H1 (cell line): ENCODE measurements around the gene IGSF5. TPM values are rescaled to one million over a fixed set of nuclear protein-coding genes. Genes with fewer than 3 reads are reported as not detected.

Experiments used
- CTCF ChIA-PET: fragments of 300-600 bp; sonication (Branson Sonifier 250); formaldehyde crosslinking; loops from one replicate; lab custom pipeline; 2021; ENCODE audit not compliant: partially characterized antibody; lab: Charles Lee
- POLR2A ChIA-PET: fragments of 300-600 bp; sonication (Branson Sonifier 250); formaldehyde crosslinking; loops from one replicate; lab custom pipeline; 2021; ENCODE audit warnings: inconsistent platforms; ENCODE audit not compliant: partially characterized antibody; lab: Charles Lee
- DNase-seq, 2 experiments: peaks; one replicate each; pipeline versions ENCODE4 v3.0.0 to v3.0.0-alpha.2; 2010 to 2022; ENCODE audit warnings: low spot score in 2 of 2, low read depth in 1 of 2, mixed read lengths in 1 of 2
- FAIRE-seq: peaks from 2 replicates; lab custom pipeline; 2011; peaks lifted over from hg19 to GRCh38; lab: Jason Lieb, UNC
- H2AFZ ChIP-seq: 2 replicates; pipeline ENCODE4 v1.8.1; 2012; ENCODE audit warnings: low read length, inconsistent platforms
- H2AK5ac ChIP-seq: 2 replicates; pipeline ENCODE4 v1.6.1; 2013; ENCODE audit warnings: low read depth, low read length
- H2BK120ac ChIP-seq: replicated peaks from 2 replicates; pipeline ENCODE3; 2013; ENCODE audit warnings: low read depth, low read length, inconsistent platforms
- H2BK12ac ChIP-seq: 2 replicates; pipeline ENCODE4 v1.6.1; 2013; ENCODE audit warnings: low read depth, low read length
- H2BK15ac ChIP-seq: 2 replicates; pipeline ENCODE4 v1.6.1; 2013; ENCODE audit warnings: low read length
- H2BK20ac ChIP-seq: 2 replicates; pipeline ENCODE4 v1.6.1; 2013; ENCODE audit warnings: low read length
- H2BK5ac ChIP-seq: 2 replicates; pipeline ENCODE4 v1.6.1; 2013; ENCODE audit warnings: low read depth, low read length
- H3K14ac ChIP-seq: 2 replicates; pipeline ENCODE4 v1.6.1; 2013; ENCODE audit warnings: inconsistent platforms; ENCODE audit not compliant: insufficient read length
- H3K18ac ChIP-seq: 2 replicates; pipeline ENCODE4 v1.6.1; 2013; ENCODE audit warnings: low read length; ENCODE audit errors: extremely low read depth
- H3K23ac ChIP-seq: 2 replicates; pipeline ENCODE4 v1.6.1; 2013; ENCODE audit warnings: inconsistent platforms; ENCODE audit not compliant: insufficient read length
- H3K23me2 ChIP-seq: 2 replicates; pipeline ENCODE4 v1.6.1; 2013; ENCODE audit warnings: low read depth, low read length
- H3K27ac ChIP-seq: 2 replicates; pipeline ENCODE4 v1.6.1; 2011; ENCODE audit warnings: low read depth, low read length, inconsistent platforms
- H3K27me3 ChIP-seq, 4 experiments: replicated peaks in 1 of 4; 1 replicate in 1 of 4; 2 replicates in 3 of 4; pipeline versions ENCODE4 v1.6.1 to v1.8.1; 2011 to 2013; ENCODE audit warnings: low read length in 3 of 4, mild to moderate bottlenecking in 3 of 4, inconsistent platforms in 2 of 4, mixed read lengths in 2 of 4, moderate library complexity in 1 of 4; ENCODE audit not compliant: control insufficient read depth in 3 of 4, insufficient read depth in 3 of 4; ENCODE audit errors: extremely low read depth in 1 of 4
- H3K36me3 ChIP-seq, 4 experiments: 2 replicates each; pipeline versions ENCODE4 v1.6.1 to v1.8.1; 2011 to 2013; ENCODE audit warnings: mild to moderate bottlenecking in 4 of 4, low read length in 3 of 4, moderate library complexity in 2 of 4, control low read depth in 1 of 4, inconsistent platforms in 1 of 4; ENCODE audit not compliant: insufficient read depth in 4 of 4, control insufficient read depth in 2 of 4
- H3K4ac ChIP-seq: replicated peaks from 2 replicates; pipeline ENCODE3; 2013; ENCODE audit warnings: low read length, low read depth, mixed read lengths, inconsistent platforms; ENCODE audit not compliant: insufficient read length
- H3K4me1 ChIP-seq, 4 experiments: replicated peaks in 1 of 4; 1 replicate in 1 of 4; 2 replicates in 3 of 4; pipeline versions ENCODE4 v1.6.1 to v1.8.1; 2011 to 2013; ENCODE audit warnings: low read length in 3 of 4, inconsistent platforms in 2 of 4, mixed read lengths in 1 of 4; ENCODE audit not compliant: insufficient read depth in 4 of 4, control insufficient read depth in 3 of 4
- H3K4me2 ChIP-seq, 2 experiments: 2 replicates each; pipeline versions ENCODE4 v1.6.1 to v1.8.1; 2011 to 2013; ENCODE audit warnings: low read depth in 2 of 2, low read length in 2 of 2, control low read depth in 1 of 2, inconsistent platforms in 1 of 2, mild to moderate bottlenecking in 1 of 2; ENCODE audit not compliant: insufficient read depth in 1 of 2
- H3K4me3 ChIP-seq, 4 experiments: fragments of 200-600, 300-600 bp in 1 of 4; sonication (generic), shearing (Covaris generic), sonication (Bioruptor Twin) in 1 of 4; 2 replicates each; pipeline versions ENCODE4 v1.5.1 to v1.8.1; 2011 to 2016; ENCODE audit warnings: low read length in 4 of 4, low read depth in 3 of 4, control low read depth in 2 of 4, inconsistent platforms in 2 of 4, mild to moderate bottlenecking in 2 of 4, mixed read lengths in 1 of 4, moderate library complexity in 1 of 4; ENCODE audit not compliant: insufficient read depth in 2 of 4; ENCODE audit errors: extremely low read depth in 1 of 4
- H3K56ac ChIP-seq: replicated peaks from 2 replicates; pipeline ENCODE3; 2013; ENCODE audit warnings: low read depth, mild to moderate bottlenecking, mixed read lengths, low read length, inconsistent platforms; ENCODE audit not compliant: insufficient read length
- H3K79me1 ChIP-seq: 2 replicates; pipeline ENCODE4 v1.6.1; 2013; ENCODE audit warnings: low read depth, low read length, control low read depth
- H3K79me2 ChIP-seq, 2 experiments: 2 replicates each; pipeline versions ENCODE4 v1.6.1 to v1.8.1; 2012 to 2013; ENCODE audit warnings: low read length in 2 of 2, mild to moderate bottlenecking in 2 of 2, inconsistent platforms in 1 of 2; ENCODE audit not compliant: insufficient read depth in 2 of 2, control insufficient read depth in 1 of 2
- H3K9ac ChIP-seq, 4 experiments: replicated peaks in 1 of 4; 1 replicate in 1 of 4; 2 replicates in 3 of 4; pipeline versions ENCODE4 v1.6.1 to v1.8.1; 2011 to 2013; ENCODE audit warnings: low read depth in 3 of 4, low read length in 3 of 4, control low read depth in 2 of 4, mild to moderate bottlenecking in 2 of 4, moderate library complexity in 2 of 4, inconsistent platforms in 1 of 4; ENCODE audit errors: extremely low read depth in 1 of 4
- H3K9me3 ChIP-seq, 2 experiments: 2 replicates each; pipeline versions ENCODE4 v1.6.1 to v1.8.1; 2012 to 2013; ENCODE audit warnings: mild to moderate bottlenecking in 2 of 2, moderate library complexity in 2 of 2, control low read depth in 1 of 2, inconsistent platforms in 1 of 2, low read depth in 1 of 2, low read length in 1 of 2, mixed read lengths in 1 of 2; ENCODE audit not compliant: insufficient read depth in 2 of 2
- H4K20me1 ChIP-seq, 2 experiments: replicated peaks in 1 of 2; 2 replicates each; pipeline versions ENCODE3 to v1.8.1; 2011 to 2013; ENCODE audit warnings: inconsistent platforms in 2 of 2, low read length in 2 of 2, mild to moderate bottlenecking in 1 of 2; ENCODE audit not compliant: insufficient read depth in 2 of 2, control insufficient read depth in 1 of 2
- H4K5ac ChIP-seq: 2 replicates; pipeline ENCODE4 v1.6.1; 2013; ENCODE audit warnings: low read length, low read depth, mixed read lengths, inconsistent platforms; ENCODE audit not compliant: insufficient read length
- H4K8ac ChIP-seq: 2 replicates; pipeline ENCODE4 v1.8.0; 2013; ENCODE audit warnings: mild to moderate bottlenecking, moderate library complexity, low read length, inconsistent platforms; ENCODE audit not compliant: insufficient read depth; ENCODE audit errors: extremely low read depth
- H4K91ac ChIP-seq: replicated peaks from 2 replicates; pipeline ENCODE3; 2013; ENCODE audit warnings: low read length, mixed read lengths, inconsistent platforms; ENCODE audit not compliant: insufficient read length
- BACH1 ChIP-seq: IDR thresholded peaks from 2 replicates; pipeline ENCODE4 v1.6.1; 2012; ENCODE audit warnings: low read length, improper control_type of control experiment
- CHD1 ChIP-seq: IDR thresholded peaks from 2 replicates; pipeline ENCODE4 v1.6.1; 2012; ENCODE audit warnings: low read depth, low read length, improper control_type of control experiment
- EZH2 ChIP-seq: fragments of 200-600 bp; sonication (generic); IDR thresholded peaks from 2 replicates; pipeline ENCODE4 v1.7.1; 2012; ENCODE audit warnings: low read depth, mild to moderate bottlenecking, moderate library complexity, low read length, inconsistent platforms; ENCODE audit not compliant: severe bottlenecking
- HDAC2 ChIP-seq, 2 experiments: fragments of 300-600 bp in 1 of 2; sonication (generic) in 1 of 2; IDR thresholded peaks; 2 replicates each; pipeline ENCODE4 v1.6.1; 2011 to 2012; ENCODE audit warnings: low read depth in 2 of 2, low read length in 2 of 2, mild to moderate bottlenecking in 2 of 2, moderate library complexity in 2 of 2, borderline replicate concordance in 1 of 2, inconsistent platforms in 1 of 2
- JUN ChIP-seq: IDR thresholded peaks from 2 replicates; pipeline ENCODE4 v1.6.1; 2011; ENCODE audit warnings: low read depth, mild to moderate bottlenecking, improper control_type of control experiment, low read length
- KDM1A ChIP-seq: fragments of 200-600, 300-600 bp; sonication (generic); IDR thresholded peaks from 2 replicates; pipeline ENCODE4 v1.7.1; 2016; ENCODE audit warnings: mild to moderate bottlenecking, low read length, borderline replicate concordance
- NRF1 ChIP-seq: IDR thresholded peaks from 2 replicates; pipeline ENCODE4 v1.6.1; 2011; ENCODE audit warnings: mild to moderate bottlenecking, low read depth, low read length, improper control_type of control experiment
- RBBP5 ChIP-seq: IDR thresholded peaks from 2 replicates; pipeline ENCODE4 v1.7.1; 2012; ENCODE audit warnings: low read depth, mild to moderate bottlenecking, inconsistent platforms, low read length, moderate library complexity, borderline replicate concordance
- RFX5 ChIP-seq: IDR thresholded peaks from 2 replicates; pipeline ENCODE4 v1.6.1; 2011; ENCODE audit warnings: low read depth, low read length, improper control_type of control experiment, borderline replicate concordance
- RXRA ChIP-seq: IDR thresholded peaks from 2 replicates; pipeline ENCODE4 v1.6.1; 2011; ENCODE audit warnings: low read depth, mild to moderate bottlenecking, low read length, moderate library complexity; ENCODE audit not compliant: insufficient read depth
- SRF ChIP-seq: IDR thresholded peaks from 2 replicates; pipeline ENCODE4 v1.6.1; 2011; ENCODE audit warnings: mild to moderate bottlenecking, low read depth, low read length, moderate library complexity
- TAF1 ChIP-seq: IDR thresholded peaks from 2 replicates; pipeline ENCODE4 v1.6.1; 2011; ENCODE audit warnings: mild to moderate bottlenecking, low read depth, low read length
- TBP ChIP-seq: IDR thresholded peaks from 2 replicates; pipeline ENCODE4 v1.6.1; 2011; ENCODE audit warnings: low read depth, low read length, improper control_type of control experiment
- WGBS, 2 experiments: shearing (Covaris generic) in 1 of 2; methylation state at CpG; one replicate each; pipeline versions ENCODE4 v1.1.6 to v1.1.7; 2013 to 2015; ENCODE audit warnings: low lambda C conversion rate in 2 of 2, mixed read lengths in 2 of 2, inconsistent platforms in 1 of 2, low coverage in 1 of 2, missing lambda C conversion rate in 1 of 2; ENCODE audit not compliant: insufficient replicate concordance in 2 of 2, insufficient coverage in 1 of 2, insufficient read length in 1 of 2; ENCODE audit errors: extremely low coverage in 1 of 2, missing lambda C conversion rate in 1 of 2; 5-methylcytosine and 5-hydroxymethylcytosine counted together
- polyA plus RNA-seq, 7 experiments: library from polyadenylated mRNA; depleted of rRNA in 3 of 7; stranded (reverse) in 5 of 7; unstranded in 2 of 7; fragments of >200 nt in 5 of 7; fragments of 200-250 nt in 2 of 7; gene quantifications; 1 replicate in 5 of 7; 2 replicates in 1 of 7; 4 replicates in 1 of 7; pipeline versions ENCODE4 v1.2.1 to v1.2.3, GENCODE V29; 2011 to 2013; ENCODE audit warnings: missing spikeins in 2 of 7, mixed read lengths in 2 of 7
- total RNA-seq: library from RNA; stranded (reverse); fragmentation: NEBNext Ultra II Directional; extraction: Animal tissue kit (Norgen Biotek cat#: 25700); gene quantifications from 2 replicates; pipeline ENCODE4 v1.2.1, GENCODE V29; 2021
- TF ChIP-seq, protein P1 (sequence below): IDR thresholded peaks from 2 replicates; pipeline ENCODE4 v1.6.1; 2012; ENCODE audit warnings: inconsistent platforms

IGSF5 gene
- total and polyA plus RNA-seq, 2 of the 8 experiments (the other 6 are each of a cell fraction or from before 2014, with no cell fraction given) = 4.4 to 5.4 TPM

GRCh38 chr21:39696618-39697017, 48.4 kb upstream of the IGSF5 start:
- Histone ChIP-seq H3K79me1 (no peaks in the 10 kb centered on the region), H2BK5ac (peak overlapping the region; percentile 6; the same call in 1 of the 2 replicates), H3K4me1 (peaks cover 0 to 4% (median 1%) of the 10 kb centered on the region in 4 experiments; a peak in 3 of 7 replicates), H3K9me3 (no peaks in the 10 kb centered on the region), H3K4me3 (no peak overlapping the region), H4K8ac (no peak overlapping the region), H3K56ac (no peak overlapping the region), H3K36me3 (no peaks in the 10 kb centered on the region), H3K27ac (no peak overlapping the region), H4K5ac (no peak overlapping the region), H3K23ac (no peak overlapping the region), H2AK5ac (no peak overlapping the region), H3K9ac (no peak overlapping the region), H2BK20ac (no peak overlapping the region), H3K18ac (no peak overlapping the region), H3K4me2 (no peak overlapping the region), H3K4ac (no peak overlapping the region), H4K91ac (no peak overlapping the region), H4K20me1 (no peaks in the 10 kb centered on the region), H2AFZ (no peak overlapping the region), H2BK15ac (no peak overlapping the region), H2BK12ac (no peak overlapping the region), H3K27me3 (no peaks in the 10 kb centered on the region), H3K79me2 (no peaks in the 10 kb centered on the region), H2BK120ac (no peak overlapping the region), H3K23me2 (0 out of 2 replicates have a peak, but pooled peaks cover 2% of the 10 kb centered on the region), H3K14ac (no peak overlapping the region)
- WGBS, 2 experiments = 85% methylated on average over 4 of the region's 4 CpGs; no CpG with 5 or more reads in 1 of the 2 experiments
- DNase-seq (no peak), FAIRE-seq (no peak)
- CTCF ChIA-PET = interaction anchor here (0.7 to 1.1 kb wide), 3 partner anchors 10 to 178 kb away, joined by 3 to 4 read pairs (median 3); no protein-coding TSS in a partner anchor
- POLR2A ChIA-PET = no interaction called here
- no peak for TF ChIP-seq RBBP5
- TF ChIP-seq KDM1A = no peak
- TF ChIP-seq, protein P1, sequence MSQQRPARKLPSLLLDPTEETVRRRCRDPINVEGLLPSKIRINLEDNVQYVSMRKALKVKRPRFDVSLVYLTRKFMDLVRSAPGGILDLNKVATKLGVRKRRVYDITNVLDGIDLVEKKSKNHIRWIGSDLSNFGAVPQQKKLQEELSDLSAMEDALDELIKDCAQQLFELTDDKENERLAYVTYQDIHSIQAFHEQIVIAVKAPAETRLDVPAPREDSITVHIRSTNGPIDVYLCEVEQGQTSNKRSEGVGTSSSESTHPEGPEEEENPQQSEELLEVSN = no peak
- TF ChIP-seq TAF1 = no peak
- no peak for TF ChIP-seq JUN
- no peak for TF ChIP-seq RFX5
- TF ChIP-seq SRF = no peak
- TF ChIP-seq CHD1 = no peak
- TF ChIP-seq TBP = no peak
- no peak for TF ChIP-seq NRF1
- no peak for TF ChIP-seq HDAC2 (IDR thresholded peaks at IDR 0.05; ENCODE audit: borderline replicate concordance in 1 of 2, low read depth in 2 of 2, low read length in 2 of 2)
- TF ChIP-seq RXRA = no peak
- TF ChIP-seq EZH2 = no peak
- TF ChIP-seq BACH1 = no peak
